ENCODE measurements around the gene MTCL1.
A peak's percentile ranks its signal among the peaks of the same experiment; 100 is the strongest.

MTCL1 gene

DNA sequence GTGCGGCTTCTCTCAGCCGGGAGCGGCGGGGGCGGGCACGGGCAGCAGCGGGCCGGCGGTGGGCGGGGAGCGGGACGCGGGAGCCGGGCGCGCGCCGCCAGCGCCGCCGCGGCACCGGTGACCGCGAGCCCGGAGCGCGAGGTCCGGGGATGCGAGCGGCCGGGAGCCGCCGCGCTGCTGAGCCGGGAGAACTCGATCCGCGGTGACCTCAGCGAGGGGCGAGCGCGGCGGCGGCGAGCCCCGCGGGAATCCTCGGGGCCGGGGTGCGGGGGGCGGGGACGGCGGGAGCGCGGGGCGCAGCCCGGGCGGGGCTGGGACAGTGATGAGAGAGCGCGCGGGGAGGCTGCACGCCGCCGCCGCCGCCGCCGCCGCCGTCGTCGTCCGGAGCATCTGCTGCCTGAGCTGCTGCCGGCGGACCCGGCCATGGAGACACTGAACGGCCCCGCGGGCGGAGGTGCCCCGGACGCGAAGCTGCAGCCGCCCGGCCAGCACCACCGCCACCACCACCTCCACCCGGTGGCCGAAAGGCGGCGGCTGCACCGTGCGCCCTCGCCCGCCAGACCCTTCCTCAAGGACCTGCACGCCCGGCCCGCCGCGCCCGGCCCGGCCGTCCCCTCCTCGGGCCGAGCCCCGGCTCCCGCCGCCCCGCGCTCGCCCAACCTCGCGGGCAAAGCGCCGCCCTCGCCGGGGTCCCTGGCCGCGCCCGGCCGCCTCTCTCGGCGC is at the start of gene MTCL1:
TSS of gene MTCL1 (plus strand) at position 319 of the 723 bp plus-strand sequence. CDS start at position 424, 105 bp downstream.
- DNase-seq: peak; percentile 40

DNA sequence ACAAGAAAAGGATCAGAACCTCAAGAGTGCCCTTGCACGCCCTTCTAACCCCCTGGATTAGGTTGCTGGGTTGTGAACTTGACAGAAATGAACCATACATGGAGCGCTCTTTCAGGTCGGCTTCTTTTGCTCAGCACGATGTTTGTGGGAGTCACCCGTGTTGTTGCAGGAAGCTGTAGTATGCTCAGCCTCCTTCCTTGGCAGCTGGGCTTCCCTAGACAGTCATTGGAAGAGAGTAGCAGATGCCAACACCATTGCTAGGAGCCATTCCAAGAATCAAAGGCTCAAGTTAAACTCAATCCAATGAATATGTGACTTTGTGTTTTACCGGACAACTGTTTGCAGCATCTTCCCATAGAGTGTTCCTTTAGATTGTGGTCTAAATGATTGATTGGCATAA is 49.1 kb upstream of the MTCL1 start:
- no peak for DNase-seq

DNA sequence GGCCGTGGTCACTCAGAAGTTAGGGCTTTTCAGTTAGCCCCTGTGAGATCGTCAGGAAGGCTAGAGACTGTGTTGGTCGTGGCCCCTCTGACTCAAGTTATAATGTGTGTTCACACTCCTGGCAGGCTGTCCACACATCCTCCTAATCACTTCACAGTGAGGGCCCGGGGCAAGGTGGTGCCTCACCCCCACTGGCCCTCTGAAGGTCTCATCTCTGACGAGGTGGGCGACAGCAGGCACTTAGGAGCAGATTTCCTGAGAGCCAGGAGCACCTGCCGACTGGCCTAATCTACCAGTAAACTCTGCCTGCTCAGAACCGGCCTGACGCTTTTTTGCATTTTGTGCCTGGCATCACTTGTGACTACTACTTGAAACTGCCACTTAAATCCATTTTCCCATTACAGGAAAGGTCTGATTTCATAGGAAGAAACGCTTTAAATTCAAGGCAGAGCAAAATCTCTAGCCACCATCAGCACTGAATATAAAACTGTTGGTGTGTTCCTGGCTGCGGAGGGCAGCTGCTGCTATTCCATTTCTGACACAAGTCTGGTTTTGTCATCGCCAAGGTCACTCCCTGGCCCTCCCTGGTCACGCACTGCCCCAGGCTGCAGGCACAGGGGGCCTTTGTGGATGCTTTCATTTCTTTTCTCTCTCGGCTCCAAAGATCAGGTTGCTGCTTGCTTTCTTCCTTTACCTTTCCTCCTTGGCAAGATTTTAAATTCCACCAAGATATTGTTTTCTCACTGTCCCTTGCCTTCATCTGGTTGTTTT is 48.1 kb upstream of the MTCL1 start:
- no peak for DNase-seq

DNA sequence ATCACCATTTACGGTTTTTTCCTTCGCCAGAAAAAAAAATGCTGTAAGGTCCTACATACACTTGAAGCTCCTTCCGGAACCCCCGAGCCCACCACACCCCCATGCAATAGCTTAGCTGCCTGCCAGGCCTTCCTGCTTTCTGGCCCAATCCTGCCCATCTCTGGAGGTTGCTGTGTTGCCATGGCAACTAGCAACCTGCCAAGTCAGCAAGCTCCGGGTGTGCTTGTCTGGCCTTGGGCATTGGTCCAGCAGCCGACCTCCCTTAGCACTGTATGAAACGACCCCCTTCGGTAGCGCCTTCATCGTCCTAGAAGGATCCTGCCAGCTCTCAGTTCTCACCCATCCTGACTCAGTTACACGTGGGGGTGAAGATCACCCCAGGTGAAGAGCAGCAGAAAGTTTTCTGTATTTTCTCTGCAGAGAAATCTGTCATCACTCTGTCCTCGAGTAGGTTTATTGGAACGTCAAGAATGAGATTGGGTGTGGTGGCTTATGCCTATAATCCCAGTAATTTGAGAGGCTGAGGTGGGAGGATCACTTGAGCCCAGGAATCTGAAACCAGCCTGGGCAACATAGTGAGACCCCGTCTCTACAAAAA is 47.4 kb upstream of the MTCL1 start:
- DNase-seq: no peak

DNA sequence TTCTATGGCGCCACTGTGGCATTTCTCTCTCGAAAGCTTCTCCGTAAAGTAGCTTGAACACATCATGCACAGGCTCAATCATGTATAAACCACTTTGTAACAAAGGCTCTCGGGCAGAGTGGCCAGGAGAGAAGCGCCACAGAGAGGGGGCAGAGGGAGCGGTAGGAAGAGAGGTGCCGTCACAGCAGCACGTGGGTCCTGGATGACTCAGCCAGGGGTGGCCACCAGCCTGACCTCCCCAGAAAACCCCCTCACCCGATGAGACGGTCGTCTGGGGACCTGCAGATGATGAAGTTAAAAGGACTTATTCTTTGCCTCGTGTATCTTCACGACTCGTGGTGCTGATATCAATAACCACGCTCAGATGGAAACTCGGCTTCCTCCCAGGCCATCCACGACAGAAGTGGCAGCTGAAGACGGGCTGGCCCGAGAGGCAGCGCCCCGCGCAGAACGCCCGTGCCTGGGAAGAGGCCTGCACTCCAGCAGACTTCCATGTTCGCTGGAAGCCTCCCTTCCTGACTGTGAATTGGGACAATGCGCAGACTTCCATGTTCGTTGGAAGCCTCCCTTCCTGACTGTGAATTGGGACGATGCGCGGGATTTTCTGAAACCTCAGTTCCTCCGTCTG is 46.4 kb upstream of the MTCL1 start:
- no peak for DNase-seq

DNA sequence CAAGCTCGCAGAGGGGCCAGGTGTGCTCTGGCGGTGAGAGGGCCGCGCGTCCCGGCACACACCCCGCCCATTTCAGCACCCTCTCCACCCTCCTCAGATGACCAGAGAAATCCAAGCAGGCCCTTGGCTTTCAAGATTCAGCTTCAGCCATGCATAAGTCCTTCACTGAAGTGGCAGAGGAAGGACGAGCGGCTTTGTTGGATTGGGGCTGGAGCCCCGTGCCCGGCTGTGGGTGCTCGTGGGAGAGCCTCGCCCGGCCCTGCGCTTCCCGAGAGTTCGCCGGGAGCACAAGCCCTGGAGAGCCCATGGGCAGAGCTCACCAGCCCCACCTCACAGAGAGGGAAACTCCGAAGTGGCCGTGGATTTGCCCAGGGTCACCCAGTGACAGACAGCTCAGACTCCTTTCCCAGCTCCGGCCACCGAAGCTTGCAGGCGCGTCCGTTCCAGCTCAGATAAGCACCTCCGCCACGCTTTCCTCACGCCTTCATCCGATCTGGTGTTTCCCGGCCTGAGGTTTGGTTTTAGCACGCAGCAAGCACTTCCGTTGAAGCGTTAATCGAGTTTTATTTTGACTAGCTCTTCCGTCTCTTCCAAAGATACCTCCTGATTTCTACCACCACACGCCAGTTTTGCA is 45.6 kb upstream of the MTCL1 start:
- no peak for DNase-seq

DNA sequence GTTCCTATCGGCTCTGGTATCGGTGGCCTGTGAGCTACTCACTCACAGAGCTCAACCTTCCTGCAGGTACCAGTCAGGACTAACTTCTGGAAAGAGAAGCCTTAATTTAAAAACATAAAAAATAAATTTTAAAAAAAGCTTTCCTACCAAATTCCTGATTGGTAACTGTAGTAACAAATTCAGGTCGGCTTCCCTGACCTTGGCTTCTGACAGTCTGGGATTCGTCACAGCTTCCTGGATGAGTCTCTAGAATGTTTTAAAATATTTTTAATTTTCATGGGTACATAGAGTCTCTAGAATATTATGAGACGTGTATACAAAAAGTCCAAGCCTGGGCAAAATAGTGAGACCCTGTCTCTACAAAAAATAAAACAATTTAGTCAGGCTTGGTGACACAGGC is 45.0 kb upstream of the MTCL1 start:
- DNase-seq: no peak

DNA sequence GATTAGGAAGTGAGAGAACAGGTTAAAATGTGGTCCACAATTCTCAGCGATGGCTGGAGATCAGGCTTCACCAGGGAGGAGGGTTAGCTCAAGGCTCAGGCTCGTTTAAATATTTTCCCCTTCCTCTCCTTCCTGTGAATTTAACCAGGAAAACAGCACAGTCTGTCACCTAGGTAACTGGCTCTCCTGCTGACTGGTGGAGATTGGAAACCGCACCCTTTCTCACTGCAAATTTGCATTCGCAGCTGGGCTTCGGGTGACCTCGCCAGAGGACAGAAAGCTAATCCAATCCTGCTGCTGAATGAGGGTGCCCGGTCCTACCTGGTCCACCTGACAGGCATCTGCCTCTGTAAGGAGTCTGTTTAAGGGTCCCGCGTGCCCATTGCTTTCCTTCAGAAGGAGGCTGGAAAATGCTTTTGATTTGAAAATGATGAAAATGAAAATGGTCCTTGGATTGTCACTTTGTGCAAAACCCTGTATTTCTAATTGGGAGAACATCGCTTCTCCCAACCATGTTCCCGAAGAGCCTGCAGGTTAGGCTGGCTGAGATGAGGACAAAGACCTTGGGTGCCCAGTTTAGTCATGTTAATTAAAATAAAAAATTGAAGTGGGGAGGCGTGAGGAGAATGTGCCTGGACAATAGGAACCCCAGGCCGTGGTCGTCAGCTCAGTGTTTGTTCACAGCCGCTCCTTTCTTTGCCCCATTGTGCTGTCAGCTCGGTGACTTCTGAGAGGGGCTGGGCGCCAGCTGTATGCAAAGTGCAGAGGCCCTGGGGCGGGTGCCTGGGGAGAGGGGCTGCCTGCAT is 43.4 kb upstream of the MTCL1 start:
- DNase-seq: peak; percentile 6

DNA sequence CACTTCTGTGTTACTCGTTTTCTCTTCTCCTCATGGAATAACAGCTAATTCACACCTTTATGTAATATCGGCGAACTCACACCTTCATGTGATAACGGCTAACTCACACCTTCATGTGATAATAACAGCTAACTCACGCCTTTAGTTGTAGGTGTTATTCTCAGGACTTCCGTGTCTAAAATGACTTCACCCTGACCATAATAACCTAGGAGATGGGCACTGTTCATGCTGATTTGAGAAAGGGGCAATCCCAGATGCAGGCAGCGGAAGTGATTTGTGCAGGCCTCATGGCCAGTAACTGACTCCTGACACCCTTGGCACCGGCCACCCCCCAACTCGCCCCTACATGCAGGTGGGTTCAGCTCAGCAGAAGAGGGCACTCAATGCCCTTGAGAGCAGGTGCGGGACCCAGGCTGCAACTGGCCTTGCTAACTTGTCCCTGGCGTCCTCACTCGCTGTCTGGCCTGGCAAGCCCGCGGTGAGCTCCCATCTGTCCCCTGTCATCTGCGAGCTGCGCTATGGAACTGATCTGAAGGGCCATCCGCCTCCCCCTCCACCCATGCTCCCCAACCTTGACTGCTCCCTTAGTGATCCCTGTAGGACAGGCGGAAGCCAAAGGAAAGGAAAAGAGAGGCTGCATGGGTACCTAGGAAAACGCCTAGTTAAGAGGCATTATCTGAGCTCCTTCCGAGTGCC is 42.6 kb upstream of the MTCL1 start:
- DNase-seq: no peak

DNA sequence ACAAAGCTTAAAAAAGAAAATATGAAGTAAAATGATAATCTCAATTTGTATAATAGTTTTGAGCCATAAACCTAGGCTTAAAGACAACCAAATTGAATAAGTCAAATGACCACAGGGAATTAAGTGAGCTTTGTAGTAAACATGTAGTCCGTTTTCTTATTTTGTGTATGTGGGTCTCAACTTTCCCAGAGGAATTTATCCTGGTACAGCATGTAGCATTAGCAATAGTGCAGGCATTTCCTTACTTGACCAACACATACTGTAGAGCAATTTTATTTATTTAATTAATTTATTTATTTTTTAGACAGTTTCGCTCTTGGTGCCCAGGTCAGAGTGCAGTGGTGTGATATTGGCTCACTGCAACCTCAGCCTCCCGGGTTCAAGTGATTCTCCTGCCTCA is 37.5 kb upstream of the MTCL1 start:
- DNase-seq: no peak

DNA sequence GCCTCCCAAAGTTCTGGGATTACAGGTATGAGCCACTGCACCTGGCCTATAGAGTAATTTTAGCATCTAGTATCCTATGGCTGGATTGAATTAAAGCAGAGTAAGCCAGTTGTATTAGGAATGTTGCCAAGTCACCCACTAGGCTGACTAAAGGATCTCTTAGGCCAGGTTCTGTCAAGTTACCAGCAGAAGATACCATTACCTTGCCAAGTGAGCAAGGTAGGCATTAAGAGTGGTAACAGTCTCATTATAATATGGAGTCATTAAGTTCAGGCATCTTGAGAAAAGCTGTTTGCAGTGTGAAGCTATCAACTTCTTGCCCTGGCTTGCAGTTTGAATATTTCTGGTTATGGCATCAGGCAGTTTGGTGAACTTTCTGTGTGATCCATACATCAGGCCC is 37.0 kb upstream of the MTCL1 start:
- DNase-seq: no peak

DNA sequence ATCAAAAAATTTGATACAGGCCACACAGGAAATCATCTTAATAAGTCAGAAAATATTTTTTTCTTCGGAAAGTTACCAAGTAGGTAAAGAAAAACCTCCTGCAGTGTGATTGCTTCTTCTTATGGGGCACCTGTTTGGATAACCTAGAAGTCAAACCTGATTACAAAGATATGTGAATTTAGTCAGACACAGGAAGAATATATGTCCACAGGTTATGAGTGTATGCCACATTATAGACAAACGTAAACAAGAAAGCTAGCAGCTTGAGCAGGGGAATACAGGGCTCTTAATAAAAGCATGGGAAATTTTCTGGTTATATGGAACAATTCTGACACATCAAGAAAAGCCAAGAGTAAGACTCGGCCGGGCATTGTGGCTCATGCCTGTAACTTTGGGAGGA is 35.8 kb upstream of the MTCL1 start:
- DNase-seq: no peak

DNA sequence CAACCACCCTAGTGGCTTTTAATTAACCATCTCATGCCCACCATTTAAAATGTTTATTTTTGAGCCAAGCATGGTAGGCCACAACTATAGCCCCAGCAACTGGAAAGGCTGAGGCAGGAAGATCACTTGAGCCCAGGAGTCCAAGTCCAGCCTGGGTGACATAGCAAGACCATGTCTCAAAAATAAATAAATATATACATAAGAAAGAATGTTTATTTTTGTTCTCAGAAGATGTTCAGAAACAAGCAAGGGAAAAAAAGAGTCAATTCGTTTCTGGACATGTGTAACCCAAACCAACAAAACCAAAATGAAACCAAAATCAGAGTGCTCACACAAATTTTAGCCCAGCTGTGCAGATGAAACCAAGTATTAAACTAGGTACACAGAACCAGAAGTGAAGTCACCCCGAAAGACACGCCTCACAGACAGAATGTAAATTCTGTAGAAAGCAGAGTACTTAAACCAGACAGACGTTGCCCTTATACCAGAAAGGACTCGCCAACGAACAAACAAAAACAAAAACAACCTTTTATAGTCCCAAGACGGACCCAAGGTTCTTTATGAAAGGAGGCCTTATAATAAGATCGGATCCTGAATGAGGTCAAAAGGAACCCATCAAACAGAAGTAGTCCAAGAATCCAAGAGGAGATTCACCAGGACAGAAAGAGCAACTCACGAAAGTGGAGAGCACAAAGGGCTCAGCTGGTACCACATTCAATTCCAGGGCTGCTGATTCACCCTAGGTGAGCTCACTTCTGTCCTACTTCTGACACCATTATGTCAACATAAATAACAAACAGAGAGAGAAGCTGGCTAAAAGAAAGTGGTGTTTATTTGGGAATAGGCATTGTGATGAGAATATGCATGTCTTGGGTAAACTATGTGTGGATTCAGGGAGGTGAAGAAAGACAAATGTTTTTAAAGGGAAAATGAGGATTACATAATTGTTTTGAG is 31.8 kb upstream of the MTCL1 start:
- no peak for DNase-seq

DNA sequence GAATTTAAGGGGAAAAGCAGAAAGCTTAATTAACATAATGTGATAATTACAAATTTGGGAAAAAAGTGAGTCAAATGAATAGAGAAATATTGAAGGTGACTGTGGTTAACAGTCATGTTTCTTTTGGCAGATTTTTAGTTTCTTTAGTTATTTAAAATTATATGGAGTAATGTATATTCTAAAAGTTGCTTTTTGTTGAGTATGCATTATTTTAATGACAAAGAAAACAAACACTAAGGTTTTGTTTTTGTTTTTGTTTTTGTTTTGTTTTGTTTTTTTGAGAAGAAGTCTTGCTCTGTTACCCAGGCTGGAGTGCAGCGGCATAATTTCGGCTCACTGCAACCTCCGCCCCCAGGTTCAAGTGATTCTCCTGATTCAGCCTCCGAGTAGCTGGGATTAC is 30.3 kb upstream of the MTCL1 start:
- no peak for DNase-seq

DNA sequence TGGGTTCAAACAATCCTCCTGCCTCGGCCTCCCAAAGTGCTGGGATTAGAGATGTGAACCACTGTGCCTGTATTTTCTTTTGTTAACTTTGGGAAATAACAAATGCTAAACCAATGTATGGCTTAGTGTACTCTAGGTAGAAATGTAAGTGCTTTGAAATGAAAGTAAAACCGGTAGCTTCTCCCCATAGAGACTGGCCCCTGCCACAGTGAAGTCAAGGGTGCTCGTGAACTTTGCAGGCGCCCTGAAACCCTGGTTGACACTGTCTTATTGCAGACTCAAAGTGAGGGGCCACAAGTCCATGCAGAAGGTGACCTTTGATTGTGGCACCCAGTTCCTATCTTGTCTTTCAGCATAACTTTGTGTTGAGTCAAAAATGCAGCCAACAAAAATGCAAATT is 24.2 kb upstream of the MTCL1 start:
- DNase-seq: no peak

DNA sequence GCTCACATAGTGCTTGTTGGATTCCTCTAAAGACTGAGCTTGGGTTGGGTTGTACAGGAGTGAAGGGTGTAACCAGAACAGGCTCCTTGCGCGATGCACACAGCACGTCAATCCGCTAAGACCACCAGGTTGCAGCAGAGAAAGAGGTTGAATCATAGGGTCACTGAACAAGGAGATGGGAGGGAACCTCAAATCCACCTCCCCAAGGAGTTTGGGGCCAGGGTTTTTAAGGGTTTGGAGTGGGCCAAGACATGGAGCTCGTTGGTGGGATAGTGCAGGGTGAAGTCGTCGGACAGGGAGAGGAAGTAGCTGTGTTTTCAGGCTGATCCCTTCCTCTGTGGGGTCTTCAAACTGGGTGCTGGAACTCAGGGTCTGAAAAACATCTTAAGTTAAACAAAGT is 20.8 kb upstream of the MTCL1 start:
- no peak for DNase-seq

DNA sequence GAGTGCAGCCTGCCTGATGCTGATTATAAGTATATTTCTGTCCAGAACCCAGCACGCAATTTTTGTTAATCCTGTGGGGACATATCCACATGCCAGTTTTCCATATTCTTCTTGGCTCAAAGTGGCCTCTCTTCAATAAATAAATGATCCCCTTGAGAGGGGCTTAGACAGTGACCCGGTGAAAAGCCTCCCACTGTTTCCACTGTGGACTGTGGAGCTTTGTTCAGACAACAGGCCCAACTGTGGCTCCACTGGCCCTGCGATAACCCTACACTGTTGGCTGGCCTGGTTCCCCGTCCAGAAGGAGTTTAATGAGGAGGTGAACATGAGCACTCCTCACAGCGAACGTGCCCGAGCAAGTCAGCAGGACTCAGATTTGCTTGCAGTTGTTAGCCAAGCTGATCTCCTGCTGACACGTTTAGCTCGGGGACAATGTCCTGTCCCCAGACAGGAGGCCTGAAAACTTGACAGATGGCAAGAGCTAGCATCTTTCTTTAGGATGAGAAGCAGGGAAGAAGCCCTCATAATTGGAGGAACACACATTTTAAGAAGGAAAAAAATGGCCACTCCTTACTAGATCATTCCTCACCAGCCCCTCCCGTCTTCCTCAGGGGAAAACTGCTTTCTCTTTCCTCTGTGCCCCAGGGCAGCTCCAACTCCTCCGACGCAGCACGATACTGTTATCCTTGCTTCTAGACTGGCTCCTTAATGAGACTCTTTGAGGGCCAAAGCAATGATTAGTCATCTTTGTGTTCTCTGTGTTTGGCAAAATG is 20.0 kb upstream of the MTCL1 start:
- DNase-seq: no peak

DNA sequence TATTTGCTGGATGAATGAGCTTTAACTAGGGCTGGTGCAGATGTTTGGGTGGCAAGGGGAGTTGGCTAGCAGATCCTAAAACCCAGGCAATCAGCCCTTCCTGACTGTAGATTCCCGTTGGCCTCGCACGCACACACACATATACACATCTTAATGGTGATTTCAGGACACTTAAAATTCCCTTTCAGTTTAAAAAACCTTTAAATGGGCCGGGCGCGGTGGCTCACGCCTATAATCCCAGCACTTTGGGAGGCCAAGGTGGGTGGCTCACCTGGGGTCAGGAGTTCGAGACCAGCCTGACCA is 19.5 kb upstream of the MTCL1 start:
- DNase-seq: no peak

DNA sequence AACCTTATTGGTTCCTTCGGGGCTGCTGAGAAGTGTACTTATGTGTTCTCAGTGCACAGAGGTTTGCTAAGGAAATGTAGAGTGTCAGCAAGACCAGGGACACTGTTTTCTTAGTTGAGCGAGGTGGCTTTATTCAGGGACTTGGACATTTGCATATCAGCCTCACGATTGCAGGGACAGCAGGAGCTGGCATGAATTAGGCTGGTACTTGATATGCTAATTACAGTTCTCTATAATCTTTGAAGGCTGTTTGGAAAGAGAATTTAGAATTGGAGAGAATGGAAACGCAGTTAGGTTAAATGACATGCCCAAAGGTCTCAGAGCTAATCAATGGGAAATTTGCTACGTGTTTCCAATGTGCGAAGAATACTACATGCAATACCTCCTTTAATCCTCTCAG is 18.7 kb upstream of the MTCL1 start:
- DNase-seq: no peak

DNA sequence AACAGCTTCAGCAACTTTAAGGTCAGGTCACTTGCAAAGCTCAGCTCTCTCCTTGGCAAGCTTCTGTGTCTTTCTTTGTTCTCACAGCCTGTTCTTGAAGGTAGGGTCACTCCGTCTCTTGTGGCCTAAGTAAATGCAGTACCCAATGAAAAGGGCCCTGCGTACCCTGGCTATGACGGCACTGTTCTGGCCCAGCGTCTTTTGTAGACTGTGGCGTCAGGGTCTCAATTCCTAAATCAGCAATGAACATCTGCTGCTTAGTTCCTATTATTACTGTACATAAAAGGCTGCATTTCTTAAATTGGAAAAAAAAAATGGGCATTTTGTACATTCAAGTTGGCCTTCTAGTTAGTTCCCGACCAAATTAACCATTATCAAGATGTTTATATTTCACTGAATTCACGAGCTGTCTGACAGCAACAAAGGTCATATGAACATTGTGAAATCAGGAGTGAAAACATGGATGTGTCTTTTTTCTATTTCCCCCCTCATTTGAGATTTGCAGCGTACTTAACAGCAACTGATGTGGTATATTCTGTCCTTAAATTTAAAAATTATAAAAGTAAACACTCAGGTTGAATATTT is 17.0 kb upstream of the MTCL1 start:
- DNase-seq: no peak
